ENCODE results near the gene RBM26. TPM values are rescaled to one million over a fixed set of nuclear protein-coding genes. Genes with fewer than 3 reads are reported as not detected.

RBM26 gene
- total and polyA plus RNA-seq, 4 donors: 6.4 to 18.4 (median 12.3) TPM

DNA sequence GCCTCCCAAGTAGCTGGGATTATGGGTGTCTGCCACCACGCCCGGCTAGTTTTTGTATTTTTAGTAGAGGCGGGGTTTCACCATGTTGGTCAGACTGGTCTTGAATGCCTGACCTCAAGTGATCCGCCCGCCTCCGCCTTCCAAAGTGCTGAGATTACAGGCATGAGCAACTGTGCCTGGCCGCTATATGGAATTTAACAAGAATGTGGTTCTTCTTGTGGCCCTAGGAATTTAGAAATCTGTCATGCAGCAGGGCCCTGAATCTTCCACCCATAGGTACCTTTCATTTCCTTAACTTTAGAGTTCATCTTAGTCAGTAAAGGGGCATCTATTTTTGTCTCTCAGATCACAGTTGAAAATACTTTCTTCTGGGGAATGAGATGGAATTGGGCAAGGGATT lies 49.3 kb upstream of the RBM26 start (continued):
- TF ChIP-seq, protein P1, sequence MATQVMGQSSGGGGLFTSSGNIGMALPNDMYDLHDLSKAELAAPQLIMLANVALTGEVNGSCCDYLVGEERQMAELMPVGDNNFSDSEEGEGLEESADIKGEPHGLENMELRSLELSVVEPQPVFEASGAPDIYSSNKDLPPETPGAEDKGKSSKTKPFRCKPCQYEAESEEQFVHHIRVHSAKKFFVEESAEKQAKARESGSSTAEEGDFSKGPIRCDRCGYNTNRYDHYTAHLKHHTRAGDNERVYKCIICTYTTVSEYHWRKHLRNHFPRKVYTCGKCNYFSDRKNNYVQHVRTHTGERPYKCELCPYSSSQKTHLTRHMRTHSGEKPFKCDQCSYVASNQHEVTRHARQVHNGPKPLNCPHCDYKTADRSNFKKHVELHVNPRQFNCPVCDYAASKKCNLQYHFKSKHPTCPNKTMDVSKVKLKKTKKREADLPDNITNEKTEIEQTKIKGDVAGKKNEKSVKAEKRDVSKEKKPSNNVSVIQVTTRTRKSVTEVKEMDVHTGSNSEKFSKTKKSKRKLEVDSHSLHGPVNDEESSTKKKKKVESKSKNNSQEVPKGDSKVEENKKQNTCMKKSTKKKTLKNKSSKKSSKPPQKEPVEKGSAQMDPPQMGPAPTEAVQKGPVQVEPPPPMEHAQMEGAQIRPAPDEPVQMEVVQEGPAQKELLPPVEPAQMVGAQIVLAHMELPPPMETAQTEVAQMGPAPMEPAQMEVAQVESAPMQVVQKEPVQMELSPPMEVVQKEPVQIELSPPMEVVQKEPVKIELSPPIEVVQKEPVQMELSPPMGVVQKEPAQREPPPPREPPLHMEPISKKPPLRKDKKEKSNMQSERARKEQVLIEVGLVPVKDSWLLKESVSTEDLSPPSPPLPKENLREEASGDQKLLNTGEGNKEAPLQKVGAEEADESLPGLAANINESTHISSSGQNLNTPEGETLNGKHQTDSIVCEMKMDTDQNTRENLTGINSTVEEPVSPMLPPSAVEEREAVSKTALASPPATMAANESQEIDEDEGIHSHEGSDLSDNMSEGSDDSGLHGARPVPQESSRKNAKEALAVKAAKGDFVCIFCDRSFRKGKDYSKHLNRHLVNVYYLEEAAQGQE (IDR thresholded peaks at IDR 0.05): no peak
- TF ChIP-seq RXRA (IDR thresholded peaks at IDR 0.05) (no peak), YY1 (IDR thresholded peaks at IDR 0.05) (no peak), HNF4G (IDR thresholded peaks at IDR 0.05) (no peak), JUND (IDR thresholded peaks at IDR 0.05) (no peak), EGR1 (IDR thresholded peaks at IDR 0.05; ENCODE audit: low read depth in 2 of 2) (no peak), TAF1 (conservative IDR thresholded peaks at IDR 0.05) (no peak), SP1 (IDR thresholded peaks at IDR 0.05) (no peak), FOXA1 (IDR thresholded peaks at IDR 0.05) (no peak), GABPA (IDR thresholded peaks at IDR 0.05 in 1 of 2, conservative IDR thresholded peaks at IDR 0.05 in 1 of 2) (no peak)
- TF ChIP-seq, protein P2, sequence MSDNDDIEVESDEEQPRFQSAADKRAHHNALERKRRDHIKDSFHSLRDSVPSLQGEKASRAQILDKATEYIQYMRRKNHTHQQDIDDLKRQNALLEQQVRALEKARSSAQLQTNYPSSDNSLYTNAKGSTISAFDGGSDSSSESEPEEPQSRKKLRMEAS (IDR thresholded peaks at IDR 0.05): no peak

DNA sequence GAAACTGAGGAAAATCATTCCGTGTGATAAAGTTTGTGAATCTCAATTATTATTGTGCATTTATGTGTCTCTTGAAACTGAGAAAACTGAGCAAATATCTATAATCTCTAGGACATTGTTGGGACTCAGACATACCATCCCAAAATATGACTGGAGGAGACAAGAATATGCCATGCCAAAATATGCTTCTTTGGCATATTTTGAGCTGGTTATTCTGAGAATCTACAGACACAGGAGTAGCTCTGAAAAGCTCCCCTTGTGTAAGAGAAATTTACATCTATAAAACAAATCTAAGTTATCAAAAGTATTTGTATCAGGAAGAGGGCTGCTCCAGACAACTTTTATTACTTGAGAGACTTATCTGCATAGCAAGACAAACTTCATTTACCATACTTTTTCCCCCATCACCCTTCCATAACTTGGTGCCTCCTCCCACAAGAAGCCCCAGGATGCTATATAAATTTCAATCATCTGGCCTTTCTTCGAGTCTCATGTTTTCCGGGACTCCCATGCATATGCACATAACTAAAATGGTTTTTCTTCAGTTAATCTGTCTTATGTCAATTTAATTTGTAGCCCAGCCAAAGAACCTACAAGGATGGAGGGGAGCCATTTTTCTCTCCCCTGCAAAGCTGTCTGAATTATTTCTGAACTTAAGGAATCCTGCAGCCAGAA lies 46.3 kb upstream of the RBM26 start:
- 73% methylated on average over 3 of the region's 3 CpGs for WGBS
- TF ChIP-seq JUND (IDR thresholded peaks at IDR 0.05) (no peak), TAF1 (conservative IDR thresholded peaks at IDR 0.05) (no peak)
- H3K36me3 ChIP-seq (ENCODE audit: control insufficient read depth in 4 of 4, insufficient read depth in 3 of 4, low read depth in 1 of 4, low read length in 3 of 4): no peaks in the 10 kb centered on the region

GRCh38 chr13:79451500-79451962 lies 45.5 kb upstream of the RBM26 start:
- Histone ChIP-seq H3K27ac (ENCODE audit: low read depth in 1 of 2, low read length in 2 of 2) (no peak overlapping the region), H3K27me3 (ENCODE audit: control insufficient read depth in 4 of 4, insufficient read depth in 4 of 4, low read length in 3 of 4) (no peaks in the 10 kb centered on the region), H3K4me1 (ENCODE audit: control insufficient read depth in 4 of 4, insufficient read depth in 4 of 4, low read length in 3 of 4) (no peaks in the 10 kb centered on the region), H3K9me3 (ENCODE audit: control insufficient read depth in 4 of 4, low read length in 3 of 4) (no peaks in the 10 kb centered on the region), H3K9ac (ENCODE audit: low read depth in 1 of 2, low read length in 2 of 2) (no peak overlapping the region), H3K36me3 (ENCODE audit: control insufficient read depth in 4 of 4, insufficient read depth in 3 of 4, low read depth in 1 of 4, low read length in 3 of 4) (no peaks in the 10 kb centered on the region), H3K4me3 (ENCODE audit: low read depth in 1 of 3, low read length in 3 of 3) (no peak overlapping the region)
- WGBS: 49% methylated on average over 3 of the region's 3 CpGs
- TF ChIP-seq HNF4A (conservative IDR thresholded peaks at IDR 0.05) (no peak), TAF1 (conservative IDR thresholded peaks at IDR 0.05) (no peak), EGR1 (IDR thresholded peaks at IDR 0.05; ENCODE audit: low read depth in 2 of 2) (no peak), FOXA2 (IDR thresholded peaks at IDR 0.05) (no peak), GABPA (IDR thresholded peaks at IDR 0.05 in 1 of 2, conservative IDR thresholded peaks at IDR 0.05 in 1 of 2) (no peak), RXRA (IDR thresholded peaks at IDR 0.05) (no peak), SP1 (IDR thresholded peaks at IDR 0.05) (no peak), JUND (IDR thresholded peaks at IDR 0.05) (no peak)
- TF ChIP-seq, protein P3, sequence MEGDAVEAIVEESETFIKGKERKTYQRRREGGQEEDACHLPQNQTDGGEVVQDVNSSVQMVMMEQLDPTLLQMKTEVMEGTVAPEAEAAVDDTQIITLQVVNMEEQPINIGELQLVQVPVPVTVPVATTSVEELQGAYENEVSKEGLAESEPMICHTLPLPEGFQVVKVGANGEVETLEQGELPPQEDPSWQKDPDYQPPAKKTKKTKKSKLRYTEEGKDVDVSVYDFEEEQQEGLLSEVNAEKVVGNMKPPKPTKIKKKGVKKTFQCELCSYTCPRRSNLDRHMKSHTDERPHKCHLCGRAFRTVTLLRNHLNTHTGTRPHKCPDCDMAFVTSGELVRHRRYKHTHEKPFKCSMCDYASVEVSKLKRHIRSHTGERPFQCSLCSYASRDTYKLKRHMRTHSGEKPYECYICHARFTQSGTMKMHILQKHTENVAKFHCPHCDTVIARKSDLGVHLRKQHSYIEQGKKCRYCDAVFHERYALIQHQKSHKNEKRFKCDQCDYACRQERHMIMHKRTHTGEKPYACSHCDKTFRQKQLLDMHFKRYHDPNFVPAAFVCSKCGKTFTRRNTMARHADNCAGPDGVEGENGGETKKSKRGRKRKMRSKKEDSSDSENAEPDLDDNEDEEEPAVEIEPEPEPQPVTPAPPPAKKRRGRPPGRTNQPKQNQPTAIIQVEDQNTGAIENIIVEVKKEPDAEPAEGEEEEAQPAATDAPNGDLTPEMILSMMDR (IDR thresholded peaks at IDR 0.05; ENCODE audit: low read depth, low read length, missing input control): no peak
- TF ChIP-seq, protein P2 (IDR thresholded peaks at IDR 0.05): no peak
- DNase-seq (ENCODE audit: low spot score): no peak

More for the DNA sequence above, 46.3 kb upstream of the RBM26 start:
- no peaks in the 10 kb centered on the region for H3K27me3 ChIP-seq (ENCODE audit: control insufficient read depth in 4 of 4, insufficient read depth in 4 of 4, low read length in 3 of 4)
- no peak overlapping the region for H3K27ac ChIP-seq (ENCODE audit: low read depth in 1 of 2, low read length in 2 of 2)
- H3K4me1 ChIP-seq (ENCODE audit: control insufficient read depth in 4 of 4, insufficient read depth in 4 of 4, low read length in 3 of 4): no peaks in the 10 kb centered on the region
- H3K9me3 ChIP-seq (ENCODE audit: control insufficient read depth in 4 of 4, low read length in 3 of 4): no peaks in the 10 kb centered on the region
- H3K9ac ChIP-seq (ENCODE audit: low read depth in 1 of 2, low read length in 2 of 2): no peak overlapping the region
- H3K4me3 ChIP-seq (ENCODE audit: low read depth in 1 of 3, low read length in 3 of 3): no peak overlapping the region
- no peak for DNase-seq (ENCODE audit: low spot score)
